BE2C (cell line): ENCODE measurements around the gene RNF169.

Experiments
- DNase-seq: peaks from one replicate; pipeline ENCODE4 v3.0.0-alpha.2; 2020
- H3K27me3 ChIP-seq: fragments of 250-450 bp; sonication (Bioruptor Pico); 2 replicates; pipeline ENCODE4 v1.5.1; 2020; ENCODE audit warnings: mild to moderate bottlenecking
- H3K36me3 ChIP-seq: fragments of 250-450 bp; sonication (Bioruptor Pico); 2 replicates; pipeline ENCODE4 v1.5.1; 2020; ENCODE audit warnings: mild to moderate bottlenecking
- H3K4me1 ChIP-seq: fragments of 250-450 bp; sonication (Bioruptor Pico); 2 replicates; pipeline ENCODE4 v1.5.1; 2020
- H3K4me3 ChIP-seq: 2 replicates; pipeline ENCODE4 v1.5.1; 2011; ENCODE audit warnings: low read depth, low read length
- H3K9me3 ChIP-seq: fragments of 250-450 bp; sonication (Bioruptor Pico); 2 replicates; pipeline ENCODE4 v1.5.1; 2020
- TF ChIP-seq, protein P1 (sequence below): IDR thresholded peaks from 2 replicates; pipeline ENCODE4 v1.5.1; 2012; ENCODE audit warnings: mild to moderate bottlenecking, low read depth, low read length

Gene RNF169

DNA sequence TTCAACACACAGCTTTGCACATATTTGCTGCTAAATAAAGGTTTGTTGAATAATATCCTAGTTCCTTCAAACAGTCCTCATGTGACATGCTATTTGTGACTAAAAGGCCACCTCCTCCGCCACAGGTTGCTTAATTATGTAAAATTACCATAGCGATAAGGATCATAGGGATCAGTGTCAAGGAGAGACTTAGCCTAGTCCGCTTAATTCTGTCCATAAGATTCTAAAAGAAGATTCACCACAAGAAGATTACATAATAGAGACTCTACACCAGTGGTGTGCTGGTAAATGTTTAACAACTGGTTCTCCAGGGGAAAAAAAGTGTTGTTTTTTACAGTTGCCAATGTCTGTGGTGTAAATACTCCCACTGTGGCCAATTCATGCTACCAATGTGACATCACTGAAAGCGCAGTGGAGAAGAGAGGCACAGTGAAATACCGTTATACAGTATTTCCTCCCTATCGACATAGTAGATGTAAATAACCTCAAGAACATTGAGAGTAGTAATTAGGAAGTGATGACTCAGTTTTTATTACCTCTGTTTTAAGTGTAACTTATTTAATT is 13.2 kb upstream of the RNF169 start:
- no peaks in the 10 kb centered on the region for H3K4me1 ChIP-seq
- peaks cover 25% of the 10 kb centered on the region for H3K27me3 ChIP-seq
- H3K36me3 ChIP-seq: no peaks in the 10 kb centered on the region
- DNase-seq: no peak
- H3K4me3 ChIP-seq: no peak overlapping the region
- TF ChIP-seq, protein P1, sequence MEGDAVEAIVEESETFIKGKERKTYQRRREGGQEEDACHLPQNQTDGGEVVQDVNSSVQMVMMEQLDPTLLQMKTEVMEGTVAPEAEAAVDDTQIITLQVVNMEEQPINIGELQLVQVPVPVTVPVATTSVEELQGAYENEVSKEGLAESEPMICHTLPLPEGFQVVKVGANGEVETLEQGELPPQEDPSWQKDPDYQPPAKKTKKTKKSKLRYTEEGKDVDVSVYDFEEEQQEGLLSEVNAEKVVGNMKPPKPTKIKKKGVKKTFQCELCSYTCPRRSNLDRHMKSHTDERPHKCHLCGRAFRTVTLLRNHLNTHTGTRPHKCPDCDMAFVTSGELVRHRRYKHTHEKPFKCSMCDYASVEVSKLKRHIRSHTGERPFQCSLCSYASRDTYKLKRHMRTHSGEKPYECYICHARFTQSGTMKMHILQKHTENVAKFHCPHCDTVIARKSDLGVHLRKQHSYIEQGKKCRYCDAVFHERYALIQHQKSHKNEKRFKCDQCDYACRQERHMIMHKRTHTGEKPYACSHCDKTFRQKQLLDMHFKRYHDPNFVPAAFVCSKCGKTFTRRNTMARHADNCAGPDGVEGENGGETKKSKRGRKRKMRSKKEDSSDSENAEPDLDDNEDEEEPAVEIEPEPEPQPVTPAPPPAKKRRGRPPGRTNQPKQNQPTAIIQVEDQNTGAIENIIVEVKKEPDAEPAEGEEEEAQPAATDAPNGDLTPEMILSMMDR: no peak
- no peaks in the 10 kb centered on the region for H3K9me3 ChIP-seq

DNA sequence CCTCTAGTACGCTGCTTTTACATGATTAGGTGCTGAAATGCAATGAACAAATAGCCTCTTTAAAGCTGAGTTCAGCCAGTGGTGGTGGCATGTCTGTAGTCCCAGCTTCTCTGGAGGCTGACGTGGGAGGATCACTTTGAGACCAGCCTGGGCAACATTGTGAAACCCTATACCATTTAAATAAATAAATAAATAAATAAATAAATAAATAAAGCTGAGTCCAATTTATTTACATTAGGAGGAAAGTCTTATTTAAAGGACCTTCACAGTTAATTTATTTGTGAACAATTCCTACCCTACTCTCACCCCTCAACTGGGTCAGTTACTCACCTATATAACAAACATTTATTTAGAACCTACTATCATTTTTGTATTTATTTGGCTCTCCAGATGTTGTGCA is 12.6 kb upstream of the RNF169 start:
- Histone ChIP-seq H3K36me3 (no peaks in the 10 kb centered on the region), H3K4me1 (no peaks in the 10 kb centered on the region), H3K4me3 (no peak overlapping the region), H3K9me3 (no peaks in the 10 kb centered on the region), H3K27me3 (peaks cover 19% of the 10 kb centered on the region)
- TF ChIP-seq, protein P1: no peak
- no peak for DNase-seq

- peak; percentile 66 for DNase-seq
- TF ChIP-seq, protein P1: peak; percentile 96
- Histone ChIP-seq H3K9me3 (no peaks in the 10 kb centered on the region), H3K4me1 (no peaks in the 10 kb centered on the region), H3K4me3 (no peak overlapping the region), H3K27me3 (no peaks in the 10 kb centered on the region), H3K36me3 (no peaks in the 10 kb centered on the region)
These were observed 8.9 kb upstream of the RNF169 start for GRCh38 chr11:74739546-74740270.

DNA sequence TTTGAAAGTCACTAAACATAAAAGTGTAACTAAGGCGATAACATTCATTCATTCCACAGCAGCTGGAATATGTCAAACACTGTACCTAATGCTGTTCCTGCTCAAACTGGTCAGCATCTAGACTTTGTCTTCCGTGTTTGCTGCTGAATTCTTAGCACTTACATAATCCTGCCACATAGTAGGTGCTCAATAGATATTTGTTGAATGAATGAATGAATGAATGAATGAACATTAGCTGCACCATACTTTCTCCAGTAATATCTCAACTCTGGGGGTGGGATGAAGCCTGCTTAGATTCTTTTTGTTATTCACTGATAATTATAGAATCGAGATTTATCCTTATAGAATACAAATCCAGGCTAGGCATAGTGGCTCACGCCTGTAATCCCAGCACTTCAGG is 6.6 kb upstream of the RNF169 start:
- TF ChIP-seq, protein P1: no peak
- no peak for DNase-seq
- Histone ChIP-seq H3K4me3 (no peak overlapping the region), H3K9me3 (no peaks in the 10 kb centered on the region), H3K36me3 (no peaks in the 10 kb centered on the region; the same call in 1 of the 2 replicates), H3K4me1 (peaks cover 4% of the 10 kb centered on the region), H3K27me3 (no peaks in the 10 kb centered on the region)

- Histone ChIP-seq H3K36me3 (no peaks in the 10 kb centered on the region; the same call in 1 of the 2 replicates), H3K9me3 (no peaks in the 10 kb centered on the region), H3K27me3 (no peaks in the 10 kb centered on the region), H3K4me3 (no peak overlapping the region), H3K4me1 (peaks cover 14% of the 10 kb centered on the region)
- TF ChIP-seq, protein P1: no peak
- no peak for DNase-seq
These were observed 5.0 kb upstream of the RNF169 start for GRCh38 chr11:74743640-74744039.

DNA sequence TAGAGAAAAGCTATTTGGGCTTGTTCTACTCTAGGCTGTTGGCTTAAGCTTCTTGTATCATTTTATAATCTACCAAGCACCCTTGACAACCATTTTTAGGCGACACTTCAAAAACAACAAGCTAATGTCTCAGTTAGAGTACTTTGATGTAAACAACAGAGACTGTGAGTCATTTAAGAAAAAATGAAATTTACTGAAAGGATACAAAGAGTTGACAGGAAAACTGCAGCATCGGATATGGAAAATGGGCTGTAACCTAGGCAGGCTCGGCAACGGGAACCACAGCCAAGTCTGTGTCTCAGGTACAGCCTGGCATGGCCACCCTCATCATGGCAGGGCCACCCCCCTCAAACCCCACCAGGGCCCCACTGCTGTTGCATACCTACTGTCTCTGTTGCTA is 4.4 kb upstream of the RNF169 start:
- no peak for DNase-seq
- no peaks in the 10 kb centered on the region for H3K27me3 ChIP-seq
- no peaks in the 10 kb centered on the region for H3K9me3 ChIP-seq
- H3K4me1 ChIP-seq: peaks cover 14% of the 10 kb centered on the region
- TF ChIP-seq, protein P1: no peak
- no peak overlapping the region for H3K4me3 ChIP-seq
- no peaks in the 10 kb centered on the region; the same call in 1 of the 2 replicates for H3K36me3 ChIP-seq
